Left kidney (tissue), 2 donors: Measurements from ENCODE around the gene SNRNP70. TPM values are rescaled to one million over a fixed set of nuclear protein-coding genes. Genes with fewer than 3 reads are reported as not detected.
"Not testable (repeated sequence)": the region's sequence is repeated elsewhere in the genome, so short reads cannot be mapped to it uniquely, and the experiment has no call there.

Source experiments
- DNase-seq: peaks from one replicate; pipeline ENCODE4 v3.0.0-alpha.2; 2013
- polyA plus RNA-seq: library from polyadenylated mRNA; unstranded; fragments of 120-200 nt; gene quantifications from one replicate; pipeline ENCODE4 v1.2.1, GENCODE V29; 2013; ENCODE audit not compliant: insufficient read length

Gene SNRNP70
- polyA plus RNA-seq, 1 donor: 354 TPM

GRCh38 chr19:49059053-49059452 is 26.2 kb upstream of the SNRNP70 start:
- DNase-seq: no peak

DNA sequence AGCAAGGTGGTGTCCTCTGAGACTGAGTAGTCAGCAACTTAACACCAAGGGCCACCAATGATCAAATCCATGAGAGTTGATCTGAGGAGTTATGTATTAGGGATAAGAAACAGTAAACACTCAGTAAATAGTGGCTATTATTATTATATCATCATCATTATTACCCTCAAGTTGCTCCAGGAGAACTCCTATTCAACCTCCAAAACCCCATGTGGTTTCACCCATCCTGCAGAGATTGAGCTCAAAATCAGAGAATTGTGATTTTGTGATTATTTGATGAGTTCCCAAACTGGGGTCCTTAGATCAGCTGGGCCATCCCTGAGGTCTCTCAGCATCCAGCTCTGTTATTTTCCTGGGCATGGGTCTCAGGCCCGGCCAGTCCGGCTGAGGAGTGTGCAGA is 24.3 kb upstream of the SNRNP70 start:
- no peak for DNase-seq

DNA sequence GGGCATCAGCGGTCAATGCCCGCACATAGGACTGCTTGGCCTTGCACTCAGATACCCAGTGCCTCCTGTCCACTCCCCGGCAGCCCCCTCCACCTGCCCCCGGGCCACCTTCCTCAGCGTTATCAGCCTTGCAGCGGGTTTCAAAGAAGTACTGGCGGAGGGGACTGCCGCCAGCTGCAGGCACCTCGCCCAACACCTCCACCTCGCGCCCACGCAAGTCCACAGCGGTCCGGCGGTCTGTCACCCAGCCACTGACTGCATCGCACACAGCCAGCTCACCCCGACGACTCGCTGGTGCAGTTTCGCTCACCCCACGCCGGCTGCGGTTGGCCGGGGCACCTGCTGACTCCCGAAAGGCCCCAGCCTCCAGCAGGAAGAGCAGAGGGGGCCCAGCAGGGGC is 23.8 kb upstream of the SNRNP70 start:
- no peak for DNase-seq

- DNase-seq: no peak
Measured at GRCh38 chr19:49064029-49064629, 21.1 kb upstream of the SNRNP70 start.

DNA sequence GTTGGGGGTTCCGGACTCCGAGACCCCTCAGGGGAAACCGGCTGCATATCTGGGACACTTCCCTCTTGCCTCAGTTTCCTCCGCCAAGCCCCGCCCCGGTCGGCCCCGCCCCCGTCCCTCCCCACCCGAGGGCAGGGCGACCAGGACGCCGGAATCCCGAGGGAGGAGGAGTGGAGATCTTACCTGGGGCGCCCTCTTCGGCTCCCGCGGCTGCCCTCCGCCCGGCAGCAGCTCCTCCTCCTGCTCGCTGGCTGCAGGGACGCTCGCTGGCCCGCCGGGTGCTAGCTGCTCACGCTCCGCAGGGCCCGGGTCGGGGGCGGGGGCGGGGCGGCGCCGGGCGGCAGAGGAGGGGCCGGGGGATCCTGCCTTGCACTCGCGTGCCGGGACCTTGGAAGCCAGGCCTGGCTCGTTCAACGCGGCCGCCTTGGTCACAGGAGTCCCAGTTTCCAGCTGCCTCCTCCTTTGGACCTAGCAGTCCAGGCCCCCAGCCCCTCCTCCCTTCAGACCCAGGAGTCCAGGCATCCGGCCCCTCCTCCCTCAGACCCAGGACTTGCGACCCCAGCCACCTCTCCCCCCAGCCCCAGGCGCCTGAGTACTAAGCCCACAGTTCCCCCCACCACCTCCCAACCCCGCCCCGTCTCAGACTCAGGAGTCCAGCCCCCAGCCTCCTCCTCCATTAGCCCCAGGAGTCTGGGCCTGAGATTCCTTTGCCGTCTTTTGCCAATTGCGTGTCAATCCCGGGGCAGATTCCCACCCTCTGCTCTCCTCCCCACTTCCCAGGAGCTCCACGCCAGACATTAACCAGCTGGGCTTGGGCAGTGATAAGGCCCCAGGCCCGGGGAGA is 20.3 kb upstream of the SNRNP70 start, which contains the start of gene NTF4:
NTF4 (minus strand) TSS at position 51 of the 844 bp plus-strand sequence. CDS start 2,821 bp downstream, outside the sequence.
- peak; percentile 68 for DNase-seq

GRCh38 chr19:49065905-49066512 is 19.2 kb upstream of the SNRNP70 start:
- DNase-seq: no peak

DNA sequence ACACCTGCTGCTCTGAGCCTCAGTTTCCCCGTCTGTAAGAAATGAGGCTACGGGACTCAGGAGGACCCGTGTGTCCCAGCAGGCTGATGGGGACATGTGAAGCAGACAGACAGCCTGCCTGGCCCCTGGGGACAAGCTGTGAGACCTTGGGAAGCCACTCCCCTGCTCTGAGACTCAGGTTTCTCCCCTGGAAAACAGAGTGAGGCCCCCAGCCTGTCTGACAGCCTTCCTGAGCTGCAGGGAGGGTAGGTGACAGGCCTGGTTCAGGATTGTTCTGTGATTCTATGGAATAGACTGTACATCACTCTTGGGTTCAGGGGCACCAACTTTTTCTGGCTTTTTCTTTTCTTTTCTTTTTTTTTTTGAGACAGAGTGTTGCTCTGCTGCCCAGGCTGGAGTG is 17.7 kb upstream of the SNRNP70 start:
- no peak for DNase-seq

- DNase-seq: no peak
Measured at GRCh38 chr19:49069026-49069425, 16.2 kb upstream of the SNRNP70 start.

DNA sequence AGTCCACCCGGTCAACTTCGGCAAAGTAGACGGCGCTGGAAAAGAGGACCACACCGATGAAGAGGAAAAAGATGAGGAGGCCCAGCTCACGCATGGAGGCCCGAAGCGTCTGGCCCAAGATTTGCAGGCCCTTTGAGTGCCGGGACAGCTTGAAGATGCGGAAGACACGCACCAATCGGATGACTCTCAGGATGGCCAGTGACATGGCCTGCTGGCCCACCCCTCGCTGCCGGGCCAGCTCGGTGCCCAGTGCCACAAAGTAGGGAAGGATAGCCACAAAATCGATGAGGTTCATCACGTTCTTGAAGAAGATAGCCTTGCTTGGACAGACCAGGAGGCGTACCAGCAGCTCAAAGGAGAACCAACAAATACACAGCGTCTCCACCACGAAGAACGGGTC is 14.8 kb upstream of the SNRNP70 start:
- no peak for DNase-seq

- no peak for DNase-seq
Measured at GRCh38 chr19:49071860-49072547, 13.2 kb upstream of the SNRNP70 start.

DNA sequence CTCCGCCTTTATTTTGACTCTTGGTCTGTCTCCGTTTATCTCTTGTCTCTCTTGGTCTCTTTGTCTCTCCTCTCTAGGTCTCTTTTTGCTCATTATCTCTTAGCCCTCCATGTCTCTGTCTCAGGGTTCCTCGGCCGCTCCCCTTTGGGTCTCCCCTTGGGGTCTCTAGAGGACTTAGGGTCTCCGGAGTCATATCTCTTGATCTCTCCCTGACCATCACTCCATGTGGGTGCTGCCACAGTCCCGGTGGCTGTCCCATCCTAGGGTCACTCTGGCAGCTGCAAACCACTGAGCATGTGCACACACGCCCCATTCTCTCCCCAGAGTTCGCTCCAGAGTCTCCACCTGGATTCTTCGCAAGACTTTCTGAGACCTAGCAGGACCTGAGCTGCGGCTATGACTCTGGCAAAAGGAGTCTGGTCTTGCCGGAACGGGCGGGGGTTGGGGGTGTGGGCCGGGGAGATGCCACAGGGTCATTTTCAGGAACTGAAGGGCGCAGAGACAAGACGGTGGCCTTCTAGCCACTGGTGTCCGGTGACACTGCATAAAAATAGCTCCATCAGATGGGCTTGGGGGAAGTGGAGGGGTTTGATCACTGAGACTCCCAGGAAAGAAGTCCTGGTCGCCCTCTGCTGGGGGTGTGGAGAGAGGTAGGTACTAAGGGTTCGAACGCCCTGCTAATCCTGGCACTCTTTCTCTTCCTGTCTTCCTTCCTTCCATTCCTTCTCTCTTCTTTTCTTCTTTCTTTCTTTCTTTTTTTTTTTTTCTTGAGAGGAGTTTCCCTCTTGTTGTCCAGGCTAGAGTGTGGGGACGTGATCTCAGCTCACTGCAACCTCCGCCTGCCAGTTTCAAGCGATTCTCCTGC is 11.5 kb upstream of the SNRNP70 start:
- no peak for DNase-seq

DNA sequence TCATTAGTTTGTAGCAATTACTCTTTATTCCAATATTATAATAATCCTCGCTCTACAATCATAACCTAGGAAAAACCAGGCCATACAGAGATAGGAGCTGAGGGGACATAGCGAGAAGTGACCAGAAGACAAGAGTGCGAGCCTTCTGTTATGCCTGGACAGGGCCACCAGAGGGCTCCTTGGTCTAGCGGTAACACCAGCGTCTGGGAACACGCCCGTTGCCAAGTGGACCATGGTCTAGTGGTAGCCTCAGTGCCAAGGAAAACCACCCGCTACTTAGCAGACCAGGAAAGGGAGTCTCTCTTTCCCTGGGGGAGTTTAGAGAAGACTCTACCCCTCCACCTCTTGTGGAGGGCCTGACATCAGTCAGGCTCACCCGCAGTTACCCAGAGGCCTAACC is 10.4 kb upstream of the SNRNP70 start:
- DNase-seq: not testable (repeated sequence)

- no peak for DNase-seq
Measured at GRCh38 chr19:49080392-49080791, 4.9 kb upstream of the SNRNP70 start.

- DNase-seq: no peak
Measured at GRCh38 chr19:49081273-49081672, 4.0 kb upstream of the SNRNP70 start.

DNA sequence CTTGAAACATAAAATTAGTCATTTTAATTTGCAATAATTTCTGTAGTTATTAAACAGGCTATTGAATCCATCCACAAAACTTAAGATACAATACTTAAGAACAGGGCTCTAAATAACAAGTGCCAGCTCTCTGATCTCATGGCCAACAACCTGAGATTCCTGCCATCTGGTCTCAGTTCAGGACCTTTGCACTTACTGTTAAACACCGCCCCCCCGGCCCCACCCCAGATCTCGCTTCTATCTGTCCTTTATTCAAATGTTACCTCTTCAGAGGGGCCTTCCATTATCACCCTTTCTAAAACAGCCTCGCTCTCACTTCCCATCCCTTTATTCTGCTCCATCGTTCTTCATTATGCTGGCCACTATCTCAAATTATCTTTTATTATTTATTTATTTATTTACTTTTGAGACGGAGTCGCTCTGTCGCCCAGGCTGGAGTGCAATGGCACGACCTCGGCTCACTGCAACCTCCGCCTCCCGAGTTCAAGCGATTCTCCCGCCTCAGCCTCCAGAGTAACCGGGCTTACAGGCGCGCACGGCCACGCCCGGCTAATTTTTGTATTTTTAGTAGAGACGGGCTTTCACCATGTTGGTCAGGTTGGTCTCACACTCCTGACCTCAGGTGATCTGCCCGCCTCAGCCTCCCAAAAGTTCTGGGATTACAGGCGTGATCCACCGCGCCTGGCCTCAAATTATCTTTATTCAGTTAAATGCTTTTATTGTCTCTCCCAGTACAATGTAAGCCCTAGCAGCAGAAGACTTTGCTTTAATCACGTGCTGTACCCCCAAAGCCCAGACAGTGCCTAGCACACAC is 838 bp upstream of the SNRNP70 start:
- DNase-seq: no peak

DNA sequence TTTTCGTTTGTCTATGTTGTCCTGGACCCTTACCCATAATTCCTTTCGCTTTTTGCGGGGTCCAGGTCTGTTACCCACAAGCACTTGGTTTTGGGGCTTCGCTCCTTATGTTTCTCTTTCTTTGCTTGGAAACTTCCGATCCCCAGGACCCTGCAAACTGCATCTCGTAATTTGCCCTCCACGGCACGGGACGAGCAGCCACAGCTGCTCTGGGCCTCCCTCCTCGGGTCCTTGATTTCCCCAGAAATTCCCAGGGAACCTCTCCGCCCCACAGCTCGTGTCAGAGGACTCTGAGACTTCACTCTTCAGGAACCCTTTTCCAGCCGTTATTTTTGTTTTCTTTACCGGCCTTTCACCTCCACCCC is 599 bp downstream of the SNRNP70 start:
- DNase-seq: no peak

GRCh38 chr19:49086296-49086695 is 1.0 kb downstream of the SNRNP70 start:
- no peak for DNase-seq

GRCh38 chr19:49091391-49092038 is 6.3 kb downstream of the SNRNP70 start:
- DNase-seq: no peak

- DNase-seq: no peak
Measured at GRCh38 chr19:49092686-49093085, 7.4 kb downstream of the SNRNP70 start.
